Pancreas (tissue), 10 donors: Measurements from ENCODE around the gene KDM4C. TPM values are rescaled to one million over a fixed set of nuclear protein-coding genes. Genes with fewer than 3 reads are reported as not detected.

Source experiments
- ATAC-seq, 4 donors: fragments of 200-7000 bp; cut with Tn5 transposase; one replicate each; pipeline versions ENCODE4 v1.8.0 to v1.9.1; 2020; ENCODE audit warnings: mild to moderate bottlenecking in 4 of 4, moderate library complexity in 4 of 4
- DNase-seq, 6 donors: peaks; one replicate each; pipeline ENCODE4 v3.0.0-alpha.2; 2020
- FAIRE-seq: peaks from 2 replicates; lab custom pipeline; 2012; peaks lifted over from hg19 to GRCh38; lab: Jason Lieb, UNC
- H3K27ac ChIP-seq, 4 donors: fragments of 200-600 bp; sonication (generic); 1 replicate in 3 of 4; 2 replicates in 1 of 4; pipeline versions ENCODE4 v1.5.0 to v1.8.0; 2020
- H3K27me3 ChIP-seq, 4 donors: fragments of 200-600 bp; one replicate each; pipeline ENCODE4 v1.8.0; 2021
- H3K36me3 ChIP-seq, 3 donors: fragments of 200-600 bp; sonication (generic) in 1 of 3; one replicate each; pipeline versions ENCODE4 v1.5.0 to v1.8.0; 2020 to 2021
- H3K4me1 ChIP-seq, 3 donors: fragments of 200-600 bp; one replicate each; pipeline ENCODE4 v1.8.0; 2021
- H3K4me3 ChIP-seq, 4 donors: fragments of 200-600 bp; sonication (generic) in 2 of 4; one replicate each; pipeline versions ENCODE4 v1.5.0 to v1.8.0; 2020 to 2021
- H3K9me3 ChIP-seq, 4 donors: fragments of 200-600 bp; one replicate each; pipeline ENCODE4 v1.8.0; 2021
- WGBS, 2 donors: extraction: QIAGEN DNeasy Blood & Tissue Kit; methylation state at CpG; one replicate each; pipeline ENCODE4 v1.1.7; 2013; 5-methylcytosine and 5-hydroxymethylcytosine counted together
- intact Hi-C, 3 donors: fragments of 100-400 bp; cut with DNase I; formaldehyde crosslinking; loops; one replicate each; pipeline versions ENCODE4 v1.11.1 to v1.14.2; 2022
- polyA plus RNA-seq, 2 donors: library from polyadenylated mRNA; stranded (reverse); fragments of 200-250 nt; gene quantifications; one replicate each; pipeline ENCODE4 v1.2.3, GENCODE V29; 2013
- total RNA-seq, 6 donors: library from RNA; stranded (reverse); fragmentation: NEBNext Ultra II Directional in 4 of 6; extraction: Animal tissue kit (Norgen Biotek cat#: 25700) in 4 of 6; gene quantifications; one replicate each; pipeline versions ENCODE4 v1.2.1 to v1.2.4, GENCODE V29; 2021 to 2023
- TF ChIP-seq, protein P1 (sequence below), 4 donors: fragments of 200-600 bp; sonication (generic) in 3 of 4; IDR thresholded peaks; one replicate each; pipeline versions ENCODE4 v1.5.0 to v1.8.0; 2021; ENCODE audit warnings: antibody characterized with exemption in 4 of 4
- donor health status: healthy with polysubstance abuse.
- donor health status: DM: no; HTN: no; CAD: no; lungs with moderate emphysema.
- donor health status: DM: no; HTN: no; CAD: no.
- donor health status: control.
- donor health status: control.
- donor health status: Bipolar disorder and iron deficiency.
- donor health status: DM: yes; HTN: yes; CAD: no.
- donor health status: DM: no; HTN: no; CAD: no.
- donor health status: DM: no; HTN: no; CAD: no.
- donor health status: DM: yes; HTN: yes; CAD: no.

The KDM4C gene
- total and polyA plus RNA-seq, 8 donors = 10.5 to 30.8 (median 19.7) TPM

DNA sequence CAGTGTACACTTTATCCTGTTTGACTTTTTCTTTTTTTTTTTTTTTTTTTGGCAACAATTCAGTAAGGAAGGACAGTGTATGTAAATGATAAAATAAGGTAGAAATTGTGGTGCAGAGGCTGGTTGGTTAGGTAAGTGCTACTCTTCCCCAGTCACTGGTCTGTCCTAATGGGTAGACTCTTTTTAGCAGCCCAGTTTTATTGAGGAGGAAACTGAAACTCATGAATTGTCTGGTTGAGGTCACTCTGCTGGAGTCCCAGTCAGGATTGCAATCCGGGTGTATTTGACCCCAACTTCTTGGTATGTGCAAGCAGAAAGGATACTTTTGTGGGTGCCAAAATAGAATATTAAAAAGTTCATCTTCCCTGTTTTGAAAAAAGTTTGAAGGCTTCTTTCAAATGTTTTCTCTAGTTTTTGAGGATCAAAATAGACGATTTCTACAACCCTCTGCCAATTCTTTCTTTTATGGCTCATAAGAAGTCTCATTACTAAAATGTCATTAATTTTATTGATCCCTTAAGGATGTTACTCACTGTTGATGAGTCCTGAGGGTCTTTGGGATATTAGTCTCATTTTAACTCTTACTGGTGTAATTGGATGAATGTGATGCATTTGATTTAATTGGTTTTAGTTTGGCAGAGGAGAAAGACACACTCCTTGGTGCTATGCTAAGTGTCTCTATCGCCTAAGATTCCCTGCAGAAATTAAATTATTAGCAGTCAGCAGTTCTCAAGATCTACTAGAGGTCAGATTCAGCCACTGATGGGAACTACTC, 171.9 kb downstream of the KDM4C start:
- H3K4me1 ChIP-seq = peaks cover 0 to 34% (median 12%) of the 10 kb centered on the region in 3 donors
- no peak overlapping the region for H3K27ac ChIP-seq
- intact Hi-C loops = no loop called here
- no peaks in the 10 kb centered on the region for H3K36me3 ChIP-seq
- H3K4me3 ChIP-seq = no peak overlapping the region
- TF ChIP-seq, protein P1, sequence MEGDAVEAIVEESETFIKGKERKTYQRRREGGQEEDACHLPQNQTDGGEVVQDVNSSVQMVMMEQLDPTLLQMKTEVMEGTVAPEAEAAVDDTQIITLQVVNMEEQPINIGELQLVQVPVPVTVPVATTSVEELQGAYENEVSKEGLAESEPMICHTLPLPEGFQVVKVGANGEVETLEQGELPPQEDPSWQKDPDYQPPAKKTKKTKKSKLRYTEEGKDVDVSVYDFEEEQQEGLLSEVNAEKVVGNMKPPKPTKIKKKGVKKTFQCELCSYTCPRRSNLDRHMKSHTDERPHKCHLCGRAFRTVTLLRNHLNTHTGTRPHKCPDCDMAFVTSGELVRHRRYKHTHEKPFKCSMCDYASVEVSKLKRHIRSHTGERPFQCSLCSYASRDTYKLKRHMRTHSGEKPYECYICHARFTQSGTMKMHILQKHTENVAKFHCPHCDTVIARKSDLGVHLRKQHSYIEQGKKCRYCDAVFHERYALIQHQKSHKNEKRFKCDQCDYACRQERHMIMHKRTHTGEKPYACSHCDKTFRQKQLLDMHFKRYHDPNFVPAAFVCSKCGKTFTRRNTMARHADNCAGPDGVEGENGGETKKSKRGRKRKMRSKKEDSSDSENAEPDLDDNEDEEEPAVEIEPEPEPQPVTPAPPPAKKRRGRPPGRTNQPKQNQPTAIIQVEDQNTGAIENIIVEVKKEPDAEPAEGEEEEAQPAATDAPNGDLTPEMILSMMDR (IDR thresholded peaks at IDR 0.05) = no peak
- FAIRE-seq (no peak), ATAC-seq (no peak), DNase-seq (no peak)
- H3K9me3 ChIP-seq = no peaks in the 10 kb centered on the region
- H3K27me3 ChIP-seq = no peaks in the 10 kb centered on the region
- WGBS, 2 donors = 72 to 73% methylated on average over 3 of the region's 3 CpGs

DNA sequence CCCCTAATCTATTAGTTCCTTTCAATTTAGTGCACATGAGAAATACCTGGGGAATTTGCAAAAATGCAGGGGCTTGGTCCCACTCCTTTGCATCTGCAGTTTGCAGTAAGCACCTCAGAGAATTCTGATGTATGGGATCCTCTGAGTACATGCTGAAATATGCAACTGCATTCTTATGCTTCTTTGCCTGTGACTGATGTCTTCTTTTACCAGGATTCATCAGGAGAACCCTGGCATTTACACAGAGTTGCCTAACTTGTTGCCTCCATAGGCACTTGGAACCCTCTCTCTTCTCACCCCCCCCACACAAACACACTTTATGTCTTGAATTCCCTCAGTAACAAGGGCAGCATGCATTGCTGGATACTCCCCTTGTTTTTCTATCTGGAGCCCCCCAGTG, 173.1 kb downstream of the KDM4C start:
- ATAC-seq = no peak
- no peak for FAIRE-seq

DNA sequence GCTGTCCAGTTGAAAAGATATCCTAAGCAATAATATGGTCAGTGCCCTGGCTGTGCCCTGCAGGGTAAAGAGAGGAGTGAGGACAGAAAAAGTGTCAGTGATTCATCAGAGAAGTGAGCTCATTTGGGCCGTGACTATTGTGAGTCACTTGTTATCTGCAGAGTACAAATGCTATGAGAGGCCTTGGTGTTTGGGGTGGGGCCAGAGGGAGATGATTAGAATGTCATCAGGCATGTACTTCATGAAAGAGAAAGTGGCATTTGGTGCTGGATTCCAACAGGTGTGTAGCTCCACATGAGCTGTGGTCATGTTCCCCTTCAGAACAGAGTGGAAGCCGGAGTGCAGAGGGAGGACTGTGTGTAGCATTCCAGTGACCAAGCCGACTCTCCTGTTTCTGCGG, 174.1 kb downstream of the KDM4C start:
- ATAC-seq (peak; percentile 70 to 92 (median 80)), FAIRE-seq (no peak), DNase-seq (peak in 2 of 6 donors; percentile 21 to 40)
- intact Hi-C loops = no loop called here
- H3K4me3 ChIP-seq = no peak overlapping the region
- TF ChIP-seq, protein P1 (IDR thresholded peaks at IDR 0.05) = no peak
- 62 to 70% methylated on average over 4 of the region's 4 CpGs for WGBS, 2 donors
- H3K4me1 ChIP-seq = peaks cover 0 to 30% (median 12%) of the 10 kb centered on the region in 3 donors
- H3K9me3 ChIP-seq = no peaks in the 10 kb centered on the region
- H3K36me3 ChIP-seq = no peaks in the 10 kb centered on the region
- H3K27ac ChIP-seq = peak overlapping the region in 1 of 4 donors; percentile 42
- no peaks in the 10 kb centered on the region for H3K27me3 ChIP-seq

More for the DNA sequence above, 173.1 kb downstream of the KDM4C start:
- Histone ChIP-seq H3K27ac (no peak overlapping the region), H3K36me3 (no peaks in the 10 kb centered on the region), H3K27me3 (no peaks in the 10 kb centered on the region), H3K4me3 (no peak overlapping the region), H3K4me1 (peaks cover 0 to 30% (median 12%) of the 10 kb centered on the region in 3 donors), H3K9me3 (no peaks in the 10 kb centered on the region)
- no peak for DNase-seq
- TF ChIP-seq, protein P1 (IDR thresholded peaks at IDR 0.05) = no peak
- intact Hi-C loops = no loop called here

DNA sequence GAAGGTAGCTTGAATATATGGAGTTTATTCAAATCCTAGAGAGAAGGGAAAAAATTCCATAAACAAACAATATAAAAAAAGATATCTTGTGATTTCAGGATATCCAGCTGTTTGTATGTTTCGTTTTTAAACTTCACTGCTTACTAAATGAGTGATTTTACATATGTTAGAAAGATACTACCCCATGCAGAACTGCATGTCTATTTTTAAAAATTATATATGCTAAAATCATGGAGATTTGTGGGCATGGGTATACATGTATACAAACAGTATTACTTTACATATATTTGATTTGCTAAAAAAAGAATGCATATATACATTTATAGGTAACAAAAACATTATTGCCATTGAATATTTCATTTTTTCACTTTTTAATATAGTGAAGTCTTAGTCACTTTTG, 178.3 kb downstream of the KDM4C start:
- WGBS, 2 donors = 63 to 74% methylated on average over 1 of the region's 1 CpG
- Histone ChIP-seq H3K27me3 (no peaks in the 10 kb centered on the region), H3K4me1 (peaks cover 0 to 23% (median 12%) of the 10 kb centered on the region in 3 donors), H3K4me3 (no peak overlapping the region), H3K9me3 (no peaks in the 10 kb centered on the region), H3K36me3 (no peaks in the 10 kb centered on the region), H3K27ac (no peak overlapping the region)
- FAIRE-seq = no peak
- intact Hi-C loops = no loop called here
- no peak for ATAC-seq
- DNase-seq = no peak
- TF ChIP-seq, protein P1 (IDR thresholded peaks at IDR 0.05) = no peak

DNA sequence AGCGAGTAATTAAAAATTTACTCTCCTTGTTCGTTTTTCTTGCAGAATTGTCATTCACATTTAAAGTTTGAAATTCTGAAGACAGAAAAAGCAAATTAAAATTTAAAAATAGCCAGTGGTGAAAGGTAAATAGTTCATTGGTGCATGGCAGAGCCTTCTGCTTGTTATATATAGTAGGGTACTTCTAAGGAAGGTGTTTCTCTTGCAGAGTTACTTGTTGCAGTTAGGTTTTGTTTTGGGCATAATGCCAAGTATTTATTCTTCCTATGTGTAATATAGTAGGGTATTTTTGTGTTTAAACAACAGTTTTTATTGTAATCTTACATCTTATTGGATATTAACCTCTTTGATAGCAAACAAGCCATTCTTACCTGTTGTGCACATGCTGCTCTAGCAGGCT, 179.4 kb downstream of the KDM4C start:
- DNase-seq = no peak
- no peaks in the 10 kb centered on the region for H3K9me3 ChIP-seq
- FAIRE-seq = no peak
- H3K4me3 ChIP-seq = no peak overlapping the region
- peaks cover 0 to 12% (median 12%) of the 10 kb centered on the region in 3 donors for H3K4me1 ChIP-seq
- 91 to 92% methylated on average over 2 of the region's 2 CpGs for WGBS, 2 donors
- no peak overlapping the region for H3K27ac ChIP-seq
- no peaks in the 10 kb centered on the region for H3K27me3 ChIP-seq
- intact Hi-C loops = no loop called here
- no peaks in the 10 kb centered on the region for H3K36me3 ChIP-seq
- TF ChIP-seq, protein P1 (IDR thresholded peaks at IDR 0.05) = no peak
- no peak for ATAC-seq
